Measurements from ENCODE around the gene TDRD12. TPM values are rescaled to one million over a fixed set of nuclear protein-coding genes. Genes with fewer than 3 reads are reported as not detected.

TDRD12 gene
- total and polyA plus RNA-seq, 2 of the 13 experiments (the other 11 are each of a cell fraction or from before 2014, with no cell fraction given), result 0.03 to 0.40 TPM

DNA sequence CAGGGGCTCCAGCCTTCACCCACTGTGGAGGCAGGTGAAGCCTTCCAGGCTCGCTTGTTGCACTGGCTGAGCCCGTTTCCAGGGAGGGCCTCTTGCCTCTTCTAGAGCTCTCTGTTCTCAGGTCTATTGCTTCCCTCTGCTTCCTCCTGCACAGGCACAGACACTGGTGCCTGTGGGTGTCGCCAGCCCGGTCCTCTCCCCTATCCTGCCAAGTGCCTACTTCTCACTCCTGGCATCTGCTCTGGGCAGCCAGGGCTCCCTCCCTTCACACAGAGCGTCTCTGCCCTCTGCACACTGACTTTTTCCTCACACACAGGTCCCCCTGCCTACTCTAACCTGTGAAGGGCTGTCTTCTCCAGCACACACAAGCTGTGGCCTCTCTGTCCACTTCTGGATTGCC lies 89.7 kb downstream of the TDRD12 start (continued):
- TF ChIP-seq RNF219 (CRISPR knock-in tag; IDR thresholded peaks at IDR 0.05), result no peak

DNA sequence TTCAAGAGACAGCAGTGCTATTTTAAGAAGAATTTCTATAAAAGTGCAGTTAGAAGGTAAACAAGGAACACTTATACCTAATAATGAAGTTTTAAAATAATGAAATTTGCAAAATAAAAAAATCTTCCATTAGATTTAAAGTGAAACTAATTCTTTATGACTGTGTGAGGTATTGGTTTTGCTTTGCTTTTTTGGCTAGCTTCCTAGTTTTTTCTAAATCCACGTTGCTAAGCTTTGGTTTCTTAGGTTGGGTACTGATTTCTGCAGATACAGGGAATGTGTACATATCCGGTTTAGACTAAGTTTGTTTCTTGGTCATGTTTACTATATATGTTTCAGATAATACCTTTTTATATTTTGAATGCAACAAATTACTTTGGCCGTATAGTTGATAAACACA lies 90.2 kb downstream of the TDRD12 start:
- ChIA-PET CTCF (ENCODE audit: low intra/inter-chr PET ratio, low total read pairs) (no interaction called here), POLR2A (no interaction called here)
- no peak overlapping the region for H3K27ac ChIP-seq (ENCODE audit: extremely low read length, insufficient read depth, low read length)
- in situ Hi-C loops (cut with HindIII; ENCODE audit: extremely low pct_ligation_motif_present, low pct_unique_long_range_greater_than_20kb) (no loop called here), intact Hi-C loops (cut with micrococcal nuclease; ENCODE audit: unreplicated experiment) (no loop called here)
- ATAC-seq (no peak), FAIRE-seq (no peak), DNase-seq (ENCODE audit: low spot score) (no peak)
- no peaks in the 10 kb centered on the region for H3K9me3 ChIP-seq (ENCODE audit: low read length)
- H3K79me2 ChIP-seq (ENCODE audit: insufficient read depth, low read length), result no peaks in the 10 kb centered on the region
- H4K20me1 ChIP-seq (ENCODE audit: insufficient read depth, low read length), result no peaks in the 10 kb centered on the region
- no peak for TF ChIP-seq ZNF496 (CRISPR knock-in tag; IDR thresholded peaks at IDR 0.05; ENCODE audit: insufficient replicate concordance)
- TF ChIP-seq, protein P1, sequence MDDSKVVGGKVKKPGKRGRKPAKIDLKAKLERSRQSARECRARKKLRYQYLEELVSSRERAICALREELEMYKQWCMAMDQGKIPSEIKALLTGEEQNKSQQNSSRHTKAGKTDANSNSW (CRISPR knock-in tag; IDR thresholded peaks at IDR 0.05; ENCODE audit: borderline replicate concordance), result no peak
- TF ChIP-seq ADNP (CRISPR knock-in tag; IDR thresholded peaks at IDR 0.05), result no peak
- no peak for TF ChIP-seq CCDC6 (CRISPR knock-in tag; IDR thresholded peaks at IDR 0.05)
- H3K4me3 ChIP-seq (replicated peaks in 1 of 3; ENCODE audit: insufficient read depth in 1 of 3, low read depth in 2 of 3, low read length in 3 of 3), result no peak overlapping the region
- H2AFZ ChIP-seq (ENCODE audit: low read length), result no peak overlapping the region
- WGBS (ENCODE audit: low lambda C conversion rate), result 4% methylated on average over 3 of the region's 3 CpGs
- H3K27me3 ChIP-seq (ENCODE audit: control insufficient read depth in 1 of 2, insufficient read depth in 2 of 2, low read length in 2 of 2), result peaks cover 7 to 23% of the 10 kb centered on the region in 2 experiments
- no TSS peak for BruUV-seq (replicated peaks)
- H3K4me1 ChIP-seq (ENCODE audit: insufficient read depth, low read length), result peaks cover 12% of the 10 kb centered on the region
- H3K4me2 ChIP-seq (ENCODE audit: low read depth, low read length), result no peak overlapping the region
- no peak overlapping the region for H3K9ac ChIP-seq (ENCODE audit: insufficient read depth, low read depth, low read length)
- no peaks in the 10 kb centered on the region for H3K36me3 ChIP-seq (replicated peaks in 1 of 2; ENCODE audit: control insufficient read depth in 1 of 2, insufficient read depth in 2 of 2, low read length in 2 of 2)

Data from HepG2 (cell line).